OCI-LY7 (cell line): ENCODE results near the gene PDSS2. TPM values are rescaled to one million over a fixed set of nuclear protein-coding genes. Genes with fewer than 3 reads are reported as not detected.

Experiments used
- BruUV-seq: library from RNA; stranded (reverse); fragments of 400-500 nt; replicated peaks from 2 replicates; lab custom pipeline; 2021; lab: Mats Ljungman, UMichigan
- CTCF ChIA-PET: fragments of 300-600 bp; sonication (Branson Sonifier 250); formaldehyde crosslinking; loops from one replicate; lab custom pipeline; 2022; ENCODE audit warnings: antibody characterized with exemption; ENCODE audit not compliant: unreplicated experiment; lab: Charles Lee
- POLR2A ChIA-PET: fragments of 300-600 bp; sonication (Branson Sonifier 250); formaldehyde crosslinking; loops from one replicate; lab custom pipeline; 2022; ENCODE audit warnings: antibody characterized with exemption; lab: Charles Lee
- DNase-seq: peaks from one replicate; pipeline ENCODE4 v3.0.0-alpha.2; 2015; ENCODE audit warnings: low spot score
- H2AFZ ChIP-seq: fragments of 200-600 bp; sonication (generic), shearing (Covaris generic); 2 replicates; pipeline ENCODE4 v1.6.1; 2014; ENCODE audit warnings: mild to moderate bottlenecking, antibody characterized with exemption, low read length, moderate library complexity
- H3K27ac ChIP-seq: fragments of 200-600 bp; sonication (generic); 2 replicates; pipeline ENCODE4 v1.5.1; 2014; ENCODE audit warnings: mixed run types, low read depth, mild to moderate bottlenecking, moderate library complexity, low read length, inconsistent platforms; ENCODE audit not compliant: poor library complexity, severe bottlenecking
- H3K36me3 ChIP-seq: fragments of 200-600 bp; sonication (generic); 2 replicates; pipeline ENCODE4 v1.6.1; 2014; ENCODE audit warnings: mild to moderate bottlenecking, antibody characterized with exemption, low read length, moderate library complexity, mixed read lengths; ENCODE audit not compliant: insufficient read depth
- H3K4me1 ChIP-seq: fragments of 200-600 bp; sonication (generic); 2 replicates; pipeline ENCODE4 v1.5.1; 2014; ENCODE audit warnings: mild to moderate bottlenecking, low read length; ENCODE audit not compliant: insufficient read depth, poor library complexity, severe bottlenecking
- H3K4me2 ChIP-seq: fragments of 200-600 bp; sonication (generic); 2 replicates; pipeline ENCODE4 v1.6.1; 2014; ENCODE audit warnings: mild to moderate bottlenecking, low read length
- H3K4me3 ChIP-seq: fragments of 200-600 bp; sonication (generic); 2 replicates; pipeline ENCODE4 v1.5.1; 2014; ENCODE audit warnings: mild to moderate bottlenecking, low read depth, low read length; ENCODE audit not compliant: poor library complexity, severe bottlenecking
- H3K79me2 ChIP-seq: fragments of 200-600 bp; sonication (generic); 2 replicates; pipeline ENCODE4 v1.6.1; 2016; ENCODE audit warnings: low read depth, mild to moderate bottlenecking, low read length, moderate library complexity, mixed read lengths; ENCODE audit not compliant: insufficient read depth
- H3K9me2 ChIP-seq: fragments of 200-600 bp; sonication (generic); 2 replicates; pipeline ENCODE4 v1.6.1; 2016; ENCODE audit warnings: mild to moderate bottlenecking, low read length, mixed read lengths; ENCODE audit not compliant: insufficient read depth
- H3K9me3 ChIP-seq: fragments of 200-600 bp; sonication (generic); 2 replicates; pipeline ENCODE4 v1.6.1; 2014; ENCODE audit warnings: mild to moderate bottlenecking, mixed run types, low read length, mixed read lengths
- H4K20me1 ChIP-seq: fragments of 200-600 bp; sonication (generic); 2 replicates; pipeline ENCODE4 v1.6.1; 2014; ENCODE audit warnings: mild to moderate bottlenecking, antibody characterized with exemption, low read length, moderate library complexity, mixed read lengths; ENCODE audit not compliant: insufficient read depth
- CTCF ChIP-seq: fragments of 200-600 bp; sonication (generic); conservative IDR thresholded peaks from 2 replicates; pipeline ENCODE4 v1.5.1; 2014; ENCODE audit warnings: mild to moderate bottlenecking, antibody characterized with exemption, low read length, moderate library complexity, mixed read lengths
- EZH2phosphoT487 ChIP-seq: fragments of 200-600 bp; sonication (generic); IDR thresholded peaks from 2 replicates; pipeline ENCODE4 v1.6.1; 2018; ENCODE audit warnings: low read depth, borderline replicate concordance, mild to moderate bottlenecking, mixed run types, antibody characterized with exemption, low read length, moderate library complexity, mixed read lengths
- intact Hi-C: fragments of 100-400 bp; cut with micrococcal nuclease; formaldehyde crosslinking; loops from one replicate; pipeline ENCODE4 v1.10.0; 2022; ENCODE audit not compliant: unreplicated experiment
- total RNA-seq, 2 experiments: library from RNA; depleted of rRNA in 1 of 2; stranded (reverse); fragments of >200 nt in 1 of 2; shearing (Covaris generic) in 1 of 2; gene quantifications; 2 replicates each; pipeline ENCODE4 v1.2.3, GENCODE V29; 2014 to 2022

PDSS2 gene
- total RNA-seq, 2 experiments from 2014 or later, result 14.7 to 24.9 TPM

GRCh38 chr6:107333491-107333890 lies 125.9 kb downstream of the PDSS2 start:
- Histone ChIP-seq H3K79me2 (no peaks in the 10 kb centered on the region), H3K9me3 (no peaks in the 10 kb centered on the region), H3K4me3 (no peak overlapping the region), H3K27ac (no peak overlapping the region), H3K36me3 (peaks cover 16% of the 10 kb centered on the region; the same call in 1 of the 2 replicates), H3K4me2 (no peak overlapping the region), H3K4me1 (peaks cover 24% of the 10 kb centered on the region), H3K9me2 (no peaks in the 10 kb centered on the region), H2AFZ (no peak overlapping the region), H4K20me1 (no peaks in the 10 kb centered on the region)
- DNase-seq, result no peak
- POLR2A ChIA-PET, result interaction anchor here (1.2 kb wide), 1 partner anchor 12 kb away, joined by 4 read pairs; no protein-coding TSS in a partner anchor
- BruUV-seq, result no TSS peak
- CTCF ChIA-PET, result no interaction called here
- TF ChIP-seq CTCF (no peak), EZH2phosphoT487 (no peak)
- intact Hi-C loops, result no loop called here

- intact Hi-C loops, result no loop called here
- Histone ChIP-seq H4K20me1 (no peaks in the 10 kb centered on the region), H3K9me2 (no peaks in the 10 kb centered on the region), H3K9me3 (no peaks in the 10 kb centered on the region), H3K79me2 (no peaks in the 10 kb centered on the region), H3K27ac (peak overlapping the region; percentile 68), H2AFZ (no peak overlapping the region; the same call in 1 of the 2 replicates), H3K36me3 (peaks cover 16% of the 10 kb centered on the region; the same call in 1 of the 2 replicates), H3K4me2 (peak overlapping the region; percentile 61), H3K4me1 (peaks cover 24% of the 10 kb centered on the region), H3K4me3 (no peak overlapping the region)
- TF ChIP-seq EZH2phosphoT487 (no peak), CTCF (no peak)
- no peak for DNase-seq
- CTCF ChIA-PET, result no interaction called here
- POLR2A ChIA-PET, result interaction anchor here (0.6 to 3.3 kb wide), 11 partner anchors 7 to 630 kb away, joined by 3 to 16 read pairs (median 4); no protein-coding TSS in a partner anchor
- BruUV-seq, result no TSS peak
These were observed 127.7 kb downstream of the PDSS2 start for GRCh38 chr6:107331409-107332386.
